CD4-positive, alpha-beta memory T cell (primary cell): ENCODE results near the gene RPRD1B. TPM values are rescaled to one million over a fixed set of nuclear protein-coding genes. Genes with fewer than 3 reads are reported as not detected.

ENCODE experiments used
- CTCF ChIA-PET: fragments of 350-600 bp; sonication (Branson Sonifier 250); formaldehyde crosslinking; loops from one replicate; lab custom pipeline; 2021; ENCODE audit warnings: inconsistent platforms; ENCODE audit not compliant: partially characterized antibody; lab: Charles Lee
- POLR2A ChIA-PET: fragments of 350-600 bp; sonication (Branson Sonifier 250); formaldehyde crosslinking; loops from one replicate; lab custom pipeline; 2021; ENCODE audit not compliant: partially characterized antibody; lab: Charles Lee
- DNase-seq, 5 donors: peaks; one replicate each; pipeline versions ENCODE4 v3.0.0 to v3.0.0-alpha.2; 2020 to 2022; ENCODE audit warnings: mixed read lengths in 1 of 5
- H3K27ac ChIP-seq: one replicate; pipeline ENCODE4 v1.7.0; 2013; ENCODE audit warnings: low read depth, low read length
- H3K27me3 ChIP-seq: 2 replicates; pipeline ENCODE4 v1.7.0; 2013; ENCODE audit warnings: mild to moderate bottlenecking, low read length, moderate library complexity; ENCODE audit not compliant: insufficient read depth
- H3K36me3 ChIP-seq: 2 replicates; pipeline ENCODE4 v1.7.0; 2013; ENCODE audit warnings: mild to moderate bottlenecking, low read length, moderate library complexity; ENCODE audit not compliant: insufficient read depth
- H3K4me1 ChIP-seq: 2 replicates; pipeline ENCODE4 v1.7.0; 2013; ENCODE audit warnings: mild to moderate bottlenecking, low read length, moderate library complexity; ENCODE audit not compliant: insufficient read depth
- H3K4me3 ChIP-seq, 2 donors: one replicate each; pipeline ENCODE4 v1.7.0; 2013; ENCODE audit warnings: low read length in 2 of 2, mild to moderate bottlenecking in 1 of 2
- H3K9me3 ChIP-seq, 2 donors: one replicate each; pipeline ENCODE4 v1.7.0; 2013; ENCODE audit warnings: low read length in 2 of 2, control low read depth in 1 of 2; ENCODE audit not compliant: control insufficient read depth in 1 of 2
- H3K27ac Mint-ChIP-seq, 7 donors: one replicate each; pipeline ENCODE4 v1.8.0; 2020 to 2021; ENCODE audit warnings: mixed read lengths in 7 of 7, mild to moderate bottlenecking in 6 of 7, inconsistent platforms in 3 of 7, moderate library complexity in 3 of 7
- H3K27me3 Mint-ChIP-seq, 2 donors: one replicate each; pipeline ENCODE4 v1.8.0; 2020 to 2021; ENCODE audit warnings: mixed read lengths in 2 of 2
- H3K36me3 Mint-ChIP-seq, 2 donors: one replicate each; pipeline ENCODE4 v1.8.0; 2020 to 2021; ENCODE audit warnings: mixed read lengths in 2 of 2, inconsistent platforms in 1 of 2, mild to moderate bottlenecking in 1 of 2
- H3K4me1 Mint-ChIP-seq, 4 donors: one replicate each; pipeline ENCODE4 v1.8.0; 2020 to 2021; ENCODE audit warnings: mixed read lengths in 4 of 4, mild to moderate bottlenecking in 1 of 4
- H3K4me3 Mint-ChIP-seq, 8 donors: one replicate each; pipeline ENCODE4 v1.8.0; 2020 to 2021; ENCODE audit warnings: mixed read lengths in 8 of 8, mild to moderate bottlenecking in 7 of 8, moderate library complexity in 6 of 8, inconsistent platforms in 3 of 8
- H3K9me3 Mint-ChIP-seq, 8 donors: one replicate each; pipeline ENCODE4 v1.8.0; 2020 to 2021; ENCODE audit warnings: mixed read lengths in 8 of 8, mild to moderate bottlenecking in 5 of 8, inconsistent platforms in 3 of 8, moderate library complexity in 1 of 8
- intact Hi-C: fragments of 100-400 bp; cut with micrococcal nuclease; formaldehyde crosslinking; loops from one replicate; pipeline ENCODE4 v1.15.1; 2023
- polyA plus RNA-seq, 2 donors: library from polyadenylated mRNA; unstranded; fragments of 300-500 nt; fragmentation: Illumina TruSeq; gene quantifications; one replicate each; pipeline ENCODE4 v1.2.3, GENCODE V29; 2021
- total RNA-seq, 2 experiments: library from RNA; stranded (reverse); gene quantifications; one replicate each; pipeline ENCODE4 v1.2.3, GENCODE V29; 2021

The RPRD1B gene
- total and polyA plus RNA-seq, 4 experiments from 2014 or later: 3.7 to 43.8 (median 24.7) TPM

DNA sequence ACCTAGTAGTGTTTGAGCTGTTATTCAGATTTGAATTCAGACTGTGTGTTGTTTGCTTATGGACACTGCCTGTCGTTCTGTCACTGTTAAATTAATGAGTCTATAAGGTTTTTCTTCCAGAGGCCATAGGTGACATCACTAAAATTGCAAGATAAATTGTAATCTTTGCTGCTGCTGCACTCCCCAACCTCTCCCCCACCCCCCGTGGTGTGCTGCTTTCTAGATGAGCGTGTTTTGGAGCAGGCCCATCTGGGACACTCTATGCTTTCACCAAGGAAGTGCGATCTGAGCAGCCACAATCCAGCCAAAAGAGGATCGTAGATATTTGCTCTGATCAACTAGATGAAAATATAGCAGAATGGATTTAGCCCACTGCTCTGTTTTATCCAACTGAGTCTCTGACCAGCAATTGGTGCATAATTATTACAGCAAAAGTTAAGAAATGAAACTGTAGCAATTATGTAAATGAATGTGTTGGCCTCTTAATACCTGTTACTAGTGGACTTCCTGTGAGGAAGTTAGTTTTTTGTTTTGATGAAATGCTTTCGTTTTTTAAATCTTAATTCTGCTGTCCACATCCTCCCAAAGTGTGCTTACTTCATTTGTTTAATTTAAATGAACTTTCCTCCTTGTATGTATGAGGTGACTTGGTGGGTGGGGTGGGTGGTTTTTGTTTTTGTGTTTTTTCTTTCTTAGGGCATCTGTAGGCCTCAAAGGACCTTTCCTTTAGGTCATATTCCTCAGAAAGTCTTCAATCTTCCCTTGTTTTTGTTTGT is 58.1 kb downstream of the RPRD1B start:
- DNase-seq: no peak
- peaks cover 38 to 54% of the 10 kb centered on the region in 2 donors for H3K36me3 Mint-ChIP-seq
- POLR2A ChIA-PET: no interaction called here

DNA sequence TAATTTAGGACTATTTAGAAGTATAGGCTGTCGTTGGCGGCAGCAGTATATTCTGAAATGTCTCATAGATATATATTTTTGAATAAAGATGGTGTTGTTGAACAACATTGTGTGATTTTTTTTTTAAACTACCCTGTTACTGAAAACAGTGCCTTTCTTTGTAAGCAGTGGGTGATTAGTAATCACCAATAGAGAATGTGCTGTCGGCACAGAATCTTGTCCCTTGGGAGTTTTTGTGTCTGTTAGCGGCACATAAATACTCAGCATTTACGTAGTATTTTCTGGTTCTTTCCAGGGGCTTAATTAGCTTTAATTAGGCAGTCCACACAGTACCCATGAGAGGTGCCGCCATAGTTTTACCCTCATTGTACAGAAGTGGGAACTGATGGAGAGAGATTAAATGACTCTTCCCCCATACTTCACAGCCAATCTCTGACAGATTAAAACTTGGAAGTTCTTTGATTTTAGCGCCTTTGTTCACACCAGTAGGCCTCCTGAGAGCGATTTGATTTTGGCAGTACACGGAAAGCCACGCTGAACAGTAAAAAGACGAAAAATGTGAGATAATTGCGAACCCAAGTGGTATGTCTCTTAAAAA is 58.8 kb downstream of the RPRD1B start:
- Mint-ChIP-seq H3K9me3 (no peaks in the 10 kb centered on the region), H3K36me3 (peaks cover 38 to 48% of the 10 kb centered on the region in 2 donors), H3K4me3 (peak overlapping the region in 2 of 8 donors; percentile 26 to 71), H3K27me3 (no peaks in the 10 kb centered on the region), H3K27ac (peak overlapping the region; percentile 69 to 94 (median 84)), H3K4me1 (peaks cover 22 to 44% (median 33%) of the 10 kb centered on the region in 4 donors)
- DNase-seq: no peak
- no peak overlapping the region for H3K27ac ChIP-seq
- H3K36me3 ChIP-seq: peaks cover 32% of the 10 kb centered on the region
- peaks cover 41% of the 10 kb centered on the region for H3K4me1 ChIP-seq
- H3K4me3 ChIP-seq: no peak overlapping the region
- POLR2A ChIA-PET: no interaction called here
- CTCF ChIA-PET: interaction anchor here (1.0 kb wide), 1 partner anchor 19 kb away, joined by 3 read pairs; no protein-coding TSS in a partner anchor
- intact Hi-C loops: no loop called here
- H3K27me3 ChIP-seq: no peaks in the 10 kb centered on the region
- no peaks in the 10 kb centered on the region for H3K9me3 ChIP-seq

More for the DNA sequence above, 58.1 kb downstream of the RPRD1B start:
- no peak overlapping the region for H3K4me3 ChIP-seq
- no peaks in the 10 kb centered on the region for H3K9me3 ChIP-seq
- Mint-ChIP-seq H3K9me3 (no peaks in the 10 kb centered on the region), H3K27me3 (no peaks in the 10 kb centered on the region), H3K27ac (peak overlapping the region; percentile 69 to 94 (median 84)), H3K4me1 (peaks cover 22 to 45% (median 33%) of the 10 kb centered on the region in 4 donors), H3K4me3 (peak overlapping the region in 6 of 8 donors; percentile 24 to 71 (median 50))
- peak overlapping the region; percentile 26 for H3K27ac ChIP-seq
- peaks cover 41% of the 10 kb centered on the region for H3K4me1 ChIP-seq
- H3K27me3 ChIP-seq: no peaks in the 10 kb centered on the region
- peaks cover 40% of the 10 kb centered on the region for H3K36me3 ChIP-seq
- intact Hi-C loops: no loop called here
- CTCF ChIA-PET: interaction anchor here (1.0 kb wide), 1 partner anchor 18 kb away, joined by 3 read pairs; no protein-coding TSS in a partner anchor

GRCh38 chr20:38092915-38093314 is 59.4 kb downstream of the RPRD1B start:
- H3K4me1 ChIP-seq: peaks cover 41% of the 10 kb centered on the region
- CTCF ChIA-PET: interaction anchor here (1.2 kb wide), 2 partner anchors 35 to 129 kb away, joined by 3 to 5 read pairs; no protein-coding TSS in a partner anchor
- H3K27me3 ChIP-seq: no peaks in the 10 kb centered on the region
- peaks cover 27% of the 10 kb centered on the region for H3K36me3 ChIP-seq
- H3K27ac ChIP-seq: no peak overlapping the region
- Mint-ChIP-seq H3K27me3 (no peaks in the 10 kb centered on the region), H3K36me3 (peaks cover 34 to 42% of the 10 kb centered on the region in 2 donors), H3K4me1 (peaks cover 22 to 44% (median 33%) of the 10 kb centered on the region in 4 donors), H3K27ac (peak overlapping the region in 3 of 7 donors; percentile 14 to 58 (median 48)), H3K9me3 (no peaks in the 10 kb centered on the region), H3K4me3 (no peak overlapping the region)
- intact Hi-C loops: no loop called here
- H3K4me3 ChIP-seq: no peak overlapping the region
- DNase-seq: no peak
- POLR2A ChIA-PET: no interaction called here
- no peaks in the 10 kb centered on the region for H3K9me3 ChIP-seq

DNA sequence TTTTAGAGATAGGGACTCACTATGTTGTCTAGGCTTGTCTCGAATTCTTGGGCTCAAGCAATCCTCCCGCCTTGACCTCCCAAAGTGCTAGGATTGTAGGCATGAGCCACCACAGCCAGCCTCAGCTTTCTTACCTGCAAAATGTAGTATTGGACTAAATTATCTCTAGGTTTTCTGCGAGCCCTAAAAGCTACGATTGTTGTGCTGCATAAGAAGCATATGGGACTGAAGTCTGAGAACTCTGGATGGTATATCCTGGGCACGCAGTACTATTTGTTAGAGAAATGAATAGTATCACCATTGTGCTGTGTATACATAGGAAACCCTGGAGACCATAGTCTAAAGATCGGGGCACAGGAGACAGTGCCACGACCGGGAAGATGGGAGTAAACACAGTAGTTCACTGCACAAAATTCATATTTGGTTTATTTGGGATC is 60.1 kb downstream of the RPRD1B start:
- Mint-ChIP-seq H3K36me3 (peaks cover 27 to 35% of the 10 kb centered on the region in 2 donors), H3K9me3 (no peaks in the 10 kb centered on the region), H3K4me3 (no peak overlapping the region), H3K27me3 (no peaks in the 10 kb centered on the region), H3K4me1 (peaks cover 22 to 44% (median 33%) of the 10 kb centered on the region in 4 donors), H3K27ac (peak overlapping the region in 4 of 7 donors; percentile 17 to 69 (median 24))
- ChIA-PET POLR2A (interaction anchor here (1.4 kb wide), 1 partner anchor 61 kb away, joined by 3 read pairs; the partner anchor contains the start of genes RPRD1B and TTI1), CTCF (interaction anchor here (1.2 to 1.3 kb wide), 3 partner anchors 36 to 128 kb away, joined by 3 to 5 read pairs (median 3); no protein-coding TSS in a partner anchor)
- Histone ChIP-seq H3K27ac (no peak overlapping the region), H3K27me3 (no peaks in the 10 kb centered on the region), H3K36me3 (peaks cover 20% of the 10 kb centered on the region), H3K9me3 (no peaks in the 10 kb centered on the region), H3K4me1 (peaks cover 41% of the 10 kb centered on the region), H3K4me3 (no peak overlapping the region)
- intact Hi-C loops: no loop called here
- DNase-seq: no peak

DNA sequence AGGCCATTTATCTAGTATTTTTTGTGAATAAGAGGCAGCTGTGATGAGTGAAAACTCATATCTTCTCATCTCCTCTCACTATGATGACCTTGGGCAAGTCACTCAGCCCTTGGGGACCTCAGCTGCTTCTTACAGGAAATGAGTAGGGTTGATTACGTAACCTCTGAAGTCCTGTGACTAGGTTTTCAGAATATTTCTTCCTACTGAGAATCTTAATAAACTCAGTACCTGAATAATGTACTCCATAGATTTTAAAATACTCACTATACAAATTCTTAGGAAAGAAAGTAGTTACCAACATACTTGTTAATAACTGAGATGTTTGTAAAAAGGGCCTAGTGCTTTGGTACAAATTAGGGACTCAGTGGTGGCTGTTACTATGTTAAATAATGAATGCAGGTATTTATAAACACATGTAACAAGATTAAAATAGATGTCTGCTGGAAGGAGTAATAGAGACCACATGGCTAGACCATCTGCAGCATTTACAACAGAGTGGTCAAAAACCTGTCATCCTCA is 60.9 kb downstream of the RPRD1B start:
- ChIA-PET CTCF (interaction anchor here (1.2 to 1.3 kb wide), 2 partner anchors 37 to 38 kb away, joined by 3 to 5 read pairs; no protein-coding TSS in a partner anchor), POLR2A (interaction anchor here (1.4 kb wide), 1 partner anchor 61 kb away, joined by 3 read pairs; the partner anchor contains the start of genes RPRD1B and TTI1)
- Histone ChIP-seq H3K4me3 (no peak overlapping the region), H3K27me3 (no peaks in the 10 kb centered on the region), H3K9me3 (no peaks in the 10 kb centered on the region), H3K36me3 (peaks cover 15% of the 10 kb centered on the region), H3K27ac (no peak overlapping the region), H3K4me1 (peaks cover 41% of the 10 kb centered on the region)
- Mint-ChIP-seq H3K36me3 (peaks cover 23 to 27% of the 10 kb centered on the region in 2 donors), H3K27ac (peak overlapping the region; percentile 59 to 94 (median 85)), H3K4me3 (peak overlapping the region in 1 of 8 donors; percentile 18), H3K27me3 (no peaks in the 10 kb centered on the region), H3K4me1 (peaks cover 22 to 44% (median 33%) of the 10 kb centered on the region in 4 donors), H3K9me3 (peaks cover 0 to 5% (median 0%) of the 10 kb centered on the region in 8 donors)
- peak; percentile 15 to 54 (median 29) for DNase-seq
- intact Hi-C loops: no loop called here

DNA sequence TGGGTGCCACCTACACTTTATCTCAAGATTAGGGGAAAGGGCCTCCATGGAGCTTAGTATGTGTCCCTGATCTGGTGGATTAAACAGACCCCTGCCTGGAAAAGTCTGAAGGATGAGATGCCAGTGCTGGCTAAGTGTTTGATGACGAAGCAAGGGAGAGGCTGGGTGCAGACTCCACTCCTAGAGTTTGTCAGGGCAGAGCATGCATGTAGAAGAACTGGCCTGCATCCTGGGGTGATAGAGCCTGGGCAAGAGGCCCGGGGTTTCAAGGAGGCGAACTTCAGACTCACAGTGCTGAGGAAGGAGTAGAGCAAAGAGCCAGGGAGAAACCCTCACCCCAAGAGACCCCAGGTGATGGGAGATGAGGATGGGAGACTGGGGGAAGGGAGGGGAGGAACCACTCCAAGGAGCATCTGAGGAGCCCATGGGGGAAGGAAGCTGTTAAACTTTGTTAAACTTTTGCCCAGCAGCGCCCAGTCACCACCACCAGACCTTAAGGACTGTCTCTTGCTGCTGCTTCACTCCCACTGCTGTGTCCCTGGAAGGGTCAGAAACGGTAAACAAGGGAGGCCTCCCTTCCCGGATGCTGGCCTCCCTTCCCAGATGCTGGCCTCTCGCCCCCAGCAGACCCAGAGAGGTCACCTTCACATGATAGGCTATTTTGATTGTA is 61.6 kb downstream of the RPRD1B start:
- Mint-ChIP-seq H3K27me3 (no peaks in the 10 kb centered on the region), H3K9me3 (peaks cover 0 to 6% (median 0%) of the 10 kb centered on the region in 8 donors), H3K27ac (peak overlapping the region; percentile 69 to 94 (median 85)), H3K4me1 (peaks cover 22 to 44% (median 33%) of the 10 kb centered on the region in 4 donors), H3K36me3 (peaks cover 16 to 20% of the 10 kb centered on the region in 2 donors), H3K4me3 (no peak overlapping the region)
- no peak overlapping the region for H3K27ac ChIP-seq
- no peaks in the 10 kb centered on the region for H3K27me3 ChIP-seq
- peaks cover 8% of the 10 kb centered on the region for H3K36me3 ChIP-seq
- CTCF ChIA-PET: no interaction called here
- H3K4me3 ChIP-seq: no peak overlapping the region
- peaks cover 41% of the 10 kb centered on the region for H3K4me1 ChIP-seq
- intact Hi-C loops: no loop called here
- POLR2A ChIA-PET: interaction anchor here (1.4 kb wide), 1 partner anchor 62 kb away, joined by 3 read pairs; the partner anchor contains the start of genes RPRD1B and TTI1
- H3K9me3 ChIP-seq: no peaks in the 10 kb centered on the region
- DNase-seq: no peak
